ENCODE data around the gene JAKMIP1.

Gene JAKMIP1

DNA sequence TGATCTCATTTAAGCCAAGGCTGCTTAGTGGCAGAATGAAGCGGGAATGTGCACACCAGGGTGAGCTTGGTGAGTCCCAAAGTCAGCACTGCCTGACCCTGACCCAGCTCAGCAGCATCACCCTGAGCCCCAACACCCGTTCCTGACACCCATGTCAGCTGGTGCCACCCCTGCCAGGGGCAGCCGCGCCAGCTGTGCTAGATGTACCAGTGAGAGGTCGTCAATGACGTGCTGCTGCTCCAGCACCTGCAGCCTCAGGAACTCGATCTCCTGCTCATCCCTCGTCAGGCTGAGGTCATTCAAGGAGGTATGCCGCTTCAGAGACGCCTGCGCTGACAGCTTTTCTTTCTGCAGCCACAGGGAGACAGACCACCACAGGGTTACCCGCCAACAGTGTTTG is 120.4 kb downstream of the JAKMIP1 start:
- no peaks in the 10 kb centered on the region for H3K27me3 ChIP-seq (ENCODE audit: control insufficient read depth, insufficient read depth, low read length)
- no peak for DNase-seq (ENCODE audit: low read depth, low spot score)
- no peaks in the 10 kb centered on the region for H3K36me3 ChIP-seq (ENCODE audit: control insufficient read depth, insufficient read depth, low read length)
- WGBS (ENCODE audit: insufficient coverage, insufficient read length) = no CpG with 5 or more reads among the region's 12 CpGs
- H3K27ac ChIP-seq (ENCODE audit: low read length) = no peak overlapping the region
- no peaks in the 10 kb centered on the region for H3K9me3 ChIP-seq (ENCODE audit: control insufficient read depth, insufficient read depth, low read length)
- H3K4me1 ChIP-seq (ENCODE audit: control insufficient read depth, insufficient read depth, low read length) = no peaks in the 10 kb centered on the region
- no peak overlapping the region for H3K4me3 ChIP-seq (ENCODE audit: low read length)

DNA sequence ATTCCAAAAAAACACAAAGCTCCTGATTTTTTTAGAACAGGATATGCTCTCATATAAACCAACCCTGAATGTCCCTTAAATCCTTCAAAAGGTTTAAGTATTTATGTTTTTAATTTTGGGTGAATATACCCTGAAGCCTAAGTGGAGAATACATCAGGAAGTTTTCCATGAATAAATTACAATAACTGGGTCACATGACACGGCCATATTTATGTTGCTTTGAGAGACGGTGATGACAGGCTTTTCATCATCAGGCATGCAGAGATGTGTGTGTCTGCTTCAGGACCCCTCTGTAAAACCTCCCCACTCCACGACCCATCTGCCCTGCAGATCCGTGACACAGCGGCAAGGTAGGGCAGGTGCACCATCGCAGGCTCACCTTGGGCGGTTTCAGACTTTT is 121.8 kb downstream of the JAKMIP1 start:
- no peaks in the 10 kb centered on the region for H3K4me1 ChIP-seq (ENCODE audit: control insufficient read depth, insufficient read depth, low read length)
- H3K9me3 ChIP-seq (ENCODE audit: control insufficient read depth, insufficient read depth, low read length) = no peaks in the 10 kb centered on the region
- no peak overlapping the region for H3K4me3 ChIP-seq (ENCODE audit: low read length)
- no peaks in the 10 kb centered on the region for H3K27me3 ChIP-seq (ENCODE audit: control insufficient read depth, insufficient read depth, low read length)
- no peak overlapping the region for H3K27ac ChIP-seq (ENCODE audit: low read length)
- WGBS (ENCODE audit: insufficient coverage, insufficient read length) = no CpG with 5 or more reads among the region's 7 CpGs
- H3K36me3 ChIP-seq (ENCODE audit: control insufficient read depth, insufficient read depth, low read length) = no peaks in the 10 kb centered on the region
- no peak for DNase-seq (ENCODE audit: low read depth, low spot score)

DNA sequence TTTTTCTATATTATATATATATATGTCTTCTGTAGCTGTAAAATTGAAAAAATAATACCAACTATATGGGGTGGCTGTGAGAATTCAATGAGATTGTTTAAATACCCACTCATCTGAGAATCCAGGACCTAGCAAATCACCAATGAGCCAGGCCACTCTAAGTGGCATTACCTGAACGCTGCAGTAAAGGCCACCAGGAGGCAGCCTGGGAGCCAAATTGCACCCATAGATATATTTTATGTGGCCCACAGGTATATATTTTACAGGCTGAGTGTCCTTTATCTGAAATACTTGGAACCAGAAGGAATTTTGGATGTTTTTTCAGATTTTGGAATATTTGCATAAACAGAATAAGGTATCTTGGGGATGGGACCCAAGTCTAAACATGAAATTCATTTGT is 124.0 kb downstream of the JAKMIP1 start:
- Histone ChIP-seq H3K27me3 (ENCODE audit: control insufficient read depth, insufficient read depth, low read length) (no peaks in the 10 kb centered on the region), H3K4me3 (ENCODE audit: low read length) (no peak overlapping the region), H3K36me3 (ENCODE audit: control insufficient read depth, insufficient read depth, low read length) (no peaks in the 10 kb centered on the region), H3K4me1 (ENCODE audit: control insufficient read depth, insufficient read depth, low read length) (peaks cover 2% of the 10 kb centered on the region; the same call in 1 of the 2 replicates), H3K9me3 (ENCODE audit: control insufficient read depth, insufficient read depth, low read length) (no peaks in the 10 kb centered on the region), H3K27ac (ENCODE audit: low read length) (no peak overlapping the region)
- no CpG with 5 or more reads among the region's 1 CpG for WGBS (ENCODE audit: insufficient coverage, insufficient read length)
- DNase-seq (ENCODE audit: low read depth, low spot score) = no peak

DNA sequence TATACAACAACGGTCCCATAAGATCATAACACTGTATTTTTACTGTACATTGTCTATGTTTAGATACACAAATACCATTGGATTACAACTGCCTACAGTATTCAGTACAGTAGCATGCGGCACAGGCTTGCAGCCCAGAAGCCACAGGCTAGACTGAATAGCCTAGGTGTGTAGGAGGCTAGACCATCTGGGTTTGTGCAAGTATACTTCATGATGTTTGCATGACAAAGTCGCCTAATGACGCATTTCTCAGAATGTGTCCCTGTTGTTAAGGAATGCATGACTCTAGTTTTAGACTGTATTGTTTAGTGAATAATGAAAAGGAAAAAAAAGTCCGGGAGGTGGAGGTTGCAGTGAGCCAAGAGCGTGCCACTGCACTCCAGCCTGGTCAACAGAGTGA is 125.6 kb downstream of the JAKMIP1 start:
- Histone ChIP-seq H3K4me1 (ENCODE audit: control insufficient read depth, insufficient read depth, low read length) (peaks cover 4% of the 10 kb centered on the region), H3K27me3 (ENCODE audit: control insufficient read depth, insufficient read depth, low read length) (no peaks in the 10 kb centered on the region), H3K9me3 (ENCODE audit: control insufficient read depth, insufficient read depth, low read length) (no peaks in the 10 kb centered on the region), H3K4me3 (ENCODE audit: low read length) (no peak overlapping the region), H3K27ac (ENCODE audit: low read length) (no peak overlapping the region), H3K36me3 (ENCODE audit: control insufficient read depth, insufficient read depth, low read length) (no peaks in the 10 kb centered on the region)
- no CpG with 5 or more reads among the region's 6 CpGs for WGBS (ENCODE audit: insufficient coverage, insufficient read length)
- DNase-seq (ENCODE audit: low read depth, low spot score) = no peak

DNA sequence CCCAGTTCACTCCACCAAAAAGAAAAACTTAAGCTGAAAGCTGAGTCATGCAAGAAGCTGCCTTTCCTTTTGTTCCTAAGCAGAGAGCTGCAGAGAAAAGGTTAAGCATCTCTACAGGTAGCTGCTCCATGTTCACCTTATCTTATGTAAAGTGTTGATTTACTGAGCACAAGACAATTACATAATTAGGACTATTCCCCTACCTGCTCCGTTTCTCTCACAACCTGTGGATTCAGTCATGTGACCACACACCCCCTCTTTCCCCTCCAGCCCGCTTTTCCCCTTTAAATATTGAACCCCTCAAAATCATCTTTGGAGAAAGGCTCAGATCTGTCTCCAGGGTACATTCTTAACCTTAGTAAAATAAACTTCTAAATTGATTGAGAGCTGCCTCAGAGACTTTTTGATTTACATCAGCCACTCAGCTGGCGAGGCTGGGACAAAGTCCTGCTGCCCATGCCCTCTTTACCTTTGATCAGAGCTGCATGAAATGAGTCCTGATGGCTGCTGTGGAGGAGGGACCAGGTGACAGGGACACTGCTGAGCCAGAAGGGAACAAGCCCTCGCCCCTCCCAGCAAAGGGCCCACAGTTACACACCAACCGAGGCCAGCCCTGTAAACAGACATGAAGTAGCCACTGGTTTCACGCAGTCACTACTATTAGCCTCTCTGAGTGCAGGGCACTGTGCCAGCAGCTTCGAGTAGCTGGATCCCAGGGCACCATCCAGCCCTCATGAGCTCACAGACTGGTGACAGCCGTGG is 128.2 kb downstream of the JAKMIP1 start:
- no peak overlapping the region for H3K27ac ChIP-seq (ENCODE audit: low read length)
- no peaks in the 10 kb centered on the region for H3K36me3 ChIP-seq (ENCODE audit: control insufficient read depth, insufficient read depth, low read length)
- no peak for DNase-seq (ENCODE audit: low read depth, low spot score)
- H3K4me1 ChIP-seq (ENCODE audit: control insufficient read depth, insufficient read depth, low read length) = peaks cover 4% of the 10 kb centered on the region
- no CpG with 5 or more reads among the region's 8 CpGs for WGBS (ENCODE audit: insufficient coverage, insufficient read length)
- H3K4me3 ChIP-seq (ENCODE audit: low read length) = no peak overlapping the region
- H3K9me3 ChIP-seq (ENCODE audit: control insufficient read depth, insufficient read depth, low read length) = no peaks in the 10 kb centered on the region
- H3K27me3 ChIP-seq (ENCODE audit: control insufficient read depth, insufficient read depth, low read length) = no peaks in the 10 kb centered on the region

DNA sequence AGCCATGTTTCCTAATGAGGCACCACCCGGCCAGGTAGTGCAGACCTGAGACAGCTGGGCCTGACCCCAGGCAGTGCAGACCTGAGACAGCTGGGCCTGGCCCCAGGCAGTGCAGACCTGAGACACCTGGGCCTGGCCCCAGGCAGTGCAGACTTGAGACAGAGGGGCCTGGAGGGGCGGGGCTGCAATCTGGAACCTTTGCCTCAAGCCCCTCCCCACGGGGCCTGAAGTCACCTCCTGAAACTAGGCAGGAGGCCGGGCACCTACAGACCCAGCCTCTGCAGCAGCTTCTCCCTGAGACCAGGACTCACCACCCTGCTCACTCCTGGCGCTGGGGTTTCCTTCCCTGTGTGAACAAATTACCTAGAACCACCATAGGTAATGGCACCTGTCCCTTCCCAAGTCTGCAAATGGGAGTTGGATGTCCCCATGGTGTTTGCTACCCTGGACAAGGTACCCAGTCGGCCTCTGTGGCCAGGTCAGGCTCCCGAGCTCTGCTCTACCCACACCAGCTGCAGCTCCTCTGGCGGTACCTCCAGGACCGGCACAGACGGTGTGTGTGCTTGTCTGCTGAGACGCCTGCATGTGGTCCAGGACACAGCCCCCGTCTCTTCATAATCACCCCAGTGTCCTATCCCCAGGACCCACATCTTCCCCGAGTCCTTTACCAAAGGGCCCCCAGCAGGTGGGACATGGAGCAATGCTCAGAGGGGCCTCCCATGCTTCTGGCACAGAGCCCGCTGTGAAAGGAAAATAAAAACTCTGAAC is 129.0 kb downstream of the JAKMIP1 start:
- Histone ChIP-seq H3K27ac (ENCODE audit: low read length) (no peak overlapping the region), H3K36me3 (ENCODE audit: control insufficient read depth, insufficient read depth, low read length) (no peaks in the 10 kb centered on the region), H3K4me1 (ENCODE audit: control insufficient read depth, insufficient read depth, low read length) (peaks cover 4% of the 10 kb centered on the region), H3K27me3 (ENCODE audit: control insufficient read depth, insufficient read depth, low read length) (no peaks in the 10 kb centered on the region), H3K9me3 (ENCODE audit: control insufficient read depth, insufficient read depth, low read length) (no peaks in the 10 kb centered on the region), H3K4me3 (ENCODE audit: low read length) (no peak overlapping the region)
- DNase-seq (ENCODE audit: low read depth, low spot score) = no peak
- WGBS (ENCODE audit: insufficient coverage, insufficient read length) = no CpG with 5 or more reads among the region's 14 CpGs

DNA sequence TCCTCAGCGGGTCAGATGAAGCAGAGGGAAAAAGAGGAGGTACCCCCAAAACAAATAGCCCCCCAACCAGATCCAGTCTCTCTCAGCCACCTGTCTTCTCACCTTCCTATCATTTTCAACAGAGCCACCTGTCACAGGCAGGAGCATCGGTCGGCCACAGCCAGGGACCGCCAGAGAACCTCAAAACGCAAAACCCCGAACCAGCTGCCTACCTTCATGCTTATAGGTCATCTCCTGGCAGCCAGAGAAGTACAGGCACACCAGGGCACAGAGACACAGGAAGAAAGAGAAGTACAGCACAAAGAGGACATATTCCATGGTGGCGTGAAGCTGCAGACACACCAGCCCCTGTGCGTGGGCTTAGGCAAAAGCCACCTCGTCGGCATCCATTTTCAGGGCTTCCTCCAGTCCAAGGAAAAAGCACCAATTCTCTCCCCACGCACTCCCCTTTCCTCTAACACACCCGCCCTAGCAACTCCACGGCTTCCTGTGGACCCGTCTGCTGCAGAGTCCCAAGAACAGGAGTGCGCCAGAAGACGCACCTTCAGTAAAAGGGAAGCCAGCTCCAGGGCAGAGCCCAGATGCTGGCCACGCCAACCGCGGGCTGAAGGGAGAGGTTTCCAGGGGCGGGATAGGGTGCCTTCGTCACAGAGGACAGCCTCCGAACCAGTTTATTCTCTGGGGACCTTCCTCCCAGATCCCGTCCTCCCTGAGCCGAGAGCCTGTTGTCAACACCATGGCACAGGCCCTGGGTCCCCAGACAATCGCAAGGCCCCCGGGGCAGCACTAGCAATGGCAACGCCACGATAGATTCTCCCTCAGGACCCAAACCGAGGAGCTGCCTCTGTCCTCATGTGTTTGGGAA is 130.3 kb downstream of the JAKMIP1 start:
- Histone ChIP-seq H3K4me3 (ENCODE audit: low read length) (no peak overlapping the region), H3K4me1 (ENCODE audit: control insufficient read depth, insufficient read depth, low read length) (peaks cover 4% of the 10 kb centered on the region), H3K9me3 (ENCODE audit: control insufficient read depth, insufficient read depth, low read length) (no peaks in the 10 kb centered on the region), H3K36me3 (ENCODE audit: control insufficient read depth, insufficient read depth, low read length) (no peaks in the 10 kb centered on the region), H3K27me3 (ENCODE audit: control insufficient read depth, insufficient read depth, low read length) (no peaks in the 10 kb centered on the region), H3K27ac (ENCODE audit: low read length) (no peak overlapping the region)
- no peak for DNase-seq (ENCODE audit: low read depth, low spot score)
- WGBS (ENCODE audit: insufficient coverage, insufficient read length) = no CpG with 5 or more reads among the region's 29 CpGs

DNA sequence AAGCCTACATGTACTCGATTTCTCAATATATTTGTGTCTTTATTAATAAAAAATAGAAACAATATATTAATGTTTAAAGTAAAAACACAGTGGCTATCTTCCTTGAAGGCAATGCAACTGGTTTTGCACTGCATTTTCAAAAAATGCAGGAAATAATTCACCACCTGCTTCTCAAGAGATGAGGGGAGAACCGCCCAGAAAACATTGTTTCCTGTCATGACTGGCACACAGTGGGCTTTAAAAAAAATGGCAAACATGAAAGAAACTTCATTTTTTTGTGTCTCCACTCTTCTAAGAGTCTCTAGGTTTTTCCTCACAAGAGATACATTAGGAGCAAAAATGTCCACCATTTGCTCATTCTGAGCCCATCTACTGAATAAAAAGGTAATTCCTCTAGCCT is 131.4 kb downstream of the JAKMIP1 start:
- no CpG with 5 or more reads among the region's 2 CpGs for WGBS (ENCODE audit: insufficient coverage, insufficient read length)
- Histone ChIP-seq H3K9me3 (ENCODE audit: control insufficient read depth, insufficient read depth, low read length) (no peaks in the 10 kb centered on the region), H3K4me3 (ENCODE audit: low read length) (no peak overlapping the region), H3K4me1 (ENCODE audit: control insufficient read depth, insufficient read depth, low read length) (peaks cover 4% of the 10 kb centered on the region), H3K27ac (ENCODE audit: low read length) (no peak overlapping the region), H3K27me3 (ENCODE audit: control insufficient read depth, insufficient read depth, low read length) (no peaks in the 10 kb centered on the region), H3K36me3 (ENCODE audit: control insufficient read depth, insufficient read depth, low read length) (no peaks in the 10 kb centered on the region)
- no peak for DNase-seq (ENCODE audit: low read depth, low spot score)

DNA sequence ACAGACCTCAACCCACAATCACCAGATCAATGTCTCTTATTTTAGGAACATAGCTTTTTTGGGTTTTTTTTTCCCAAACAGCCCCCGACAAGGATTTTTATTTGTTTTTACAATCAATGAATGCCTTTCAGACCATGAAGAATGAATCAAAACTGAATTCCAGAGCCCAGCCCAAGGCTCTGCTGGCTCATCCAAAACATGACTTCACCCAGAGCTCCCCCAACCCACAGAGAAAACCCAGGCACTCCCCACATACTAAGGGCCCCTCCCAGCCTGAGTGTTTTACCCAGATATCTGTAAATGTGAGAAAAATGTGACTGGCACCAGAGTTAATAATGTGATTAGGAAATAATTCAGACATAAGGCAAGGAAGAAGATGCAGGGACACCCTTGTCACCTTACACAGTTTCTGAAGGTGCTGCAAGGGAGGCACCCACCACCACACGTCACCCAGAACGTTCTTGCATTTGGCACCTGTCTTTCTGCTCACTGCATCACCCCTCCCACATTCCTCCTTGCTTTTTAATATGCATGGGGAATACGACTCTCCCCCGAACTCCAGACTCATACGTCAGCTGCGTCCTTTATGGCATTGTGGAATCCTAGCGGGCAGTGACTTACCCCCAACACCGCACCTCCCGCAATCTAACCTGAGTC is 134.3 kb downstream of the JAKMIP1 start:
- Histone ChIP-seq H3K9me3 (ENCODE audit: control insufficient read depth, insufficient read depth, low read length) (no peaks in the 10 kb centered on the region), H3K27ac (ENCODE audit: low read length) (no peak overlapping the region), H3K4me3 (ENCODE audit: low read length) (no peak overlapping the region), H3K27me3 (ENCODE audit: control insufficient read depth, insufficient read depth, low read length) (no peaks in the 10 kb centered on the region), H3K4me1 (ENCODE audit: control insufficient read depth, insufficient read depth, low read length) (no peaks in the 10 kb centered on the region; the same call in 1 of the 2 replicates), H3K36me3 (ENCODE audit: control insufficient read depth, insufficient read depth, low read length) (no peaks in the 10 kb centered on the region)
- no peak for DNase-seq (ENCODE audit: low read depth, low spot score)
- no CpG with 5 or more reads among the region's 10 CpGs for WGBS (ENCODE audit: insufficient coverage, insufficient read length)

DNA sequence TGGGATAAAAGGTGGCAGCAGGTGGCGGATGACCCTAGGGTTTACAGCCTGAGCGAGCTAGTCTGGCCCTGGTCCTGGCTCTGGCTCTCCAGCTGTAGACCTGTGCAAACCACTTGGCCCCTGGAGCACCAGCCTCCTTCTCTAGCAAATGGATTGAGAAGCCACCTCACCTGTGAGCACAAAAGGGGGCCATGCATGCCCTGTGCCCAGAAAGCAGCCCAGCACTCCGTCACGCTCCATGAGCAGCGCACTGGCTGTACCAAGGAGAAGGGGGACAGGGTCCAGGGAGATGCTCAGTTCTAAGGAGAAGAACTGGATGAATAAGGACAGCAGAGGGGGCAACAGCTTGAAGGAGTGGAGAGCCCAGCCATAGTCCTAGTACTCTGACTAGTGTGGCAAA is 135.2 kb downstream of the JAKMIP1 start:
- no CpG with 5 or more reads among the region's 5 CpGs for WGBS (ENCODE audit: insufficient coverage, insufficient read length)
- Histone ChIP-seq H3K27me3 (ENCODE audit: control insufficient read depth, insufficient read depth, low read length) (no peaks in the 10 kb centered on the region), H3K4me3 (ENCODE audit: low read length) (no peak overlapping the region; the same call in 1 of the 2 replicates), H3K36me3 (ENCODE audit: control insufficient read depth, insufficient read depth, low read length) (no peaks in the 10 kb centered on the region), H3K27ac (ENCODE audit: low read length) (no peak overlapping the region), H3K9me3 (ENCODE audit: control insufficient read depth, insufficient read depth, low read length) (no peaks in the 10 kb centered on the region), H3K4me1 (ENCODE audit: control insufficient read depth, insufficient read depth, low read length) (no peaks in the 10 kb centered on the region)
- DNase-seq (ENCODE audit: low read depth, low spot score) = no peak

Data from iPS DF 6.9 (cell line).